ENCODE measurements around the gene TLE4. TPM values are rescaled to one million over a fixed set of nuclear protein-coding genes. Genes with fewer than 3 reads are reported as not detected.

TLE4 gene
- total and polyA plus RNA-seq, 2 experiments from 2014 or later, result 29.6 to 38.4 TPM

GRCh38 chr9:79617395-79617794 lies 45.6 kb downstream of the TLE4 start:
- peaks cover 45% of the 10 kb centered on the region for H3K79me2 ChIP-seq
- no peaks in the 10 kb centered on the region for H4K20me1 ChIP-seq (ENCODE audit: insufficient read depth, poor library complexity, severe bottlenecking)
- DNase-seq (ENCODE audit: low spot score), result no peak
- WGBS (ENCODE audit: low lambda C conversion rate, missing lambda C conversion rate), result 70% methylated on average over 4 of the region's 4 CpGs
- H2AFZ ChIP-seq, result no peak overlapping the region
- H3K27me3 ChIP-seq, result no peaks in the 10 kb centered on the region
- no peak overlapping the region for H3K4me2 ChIP-seq
- TF ChIP-seq CTCF (IDR thresholded peaks at IDR 0.05; ENCODE audit: poor library complexity) (no peak), EZH2 (IDR thresholded peaks at IDR 0.05; ENCODE audit: borderline replicate concordance) (no peak), EZH2phosphoT487 (IDR thresholded peaks at IDR 0.05; ENCODE audit: low read depth, severe bottlenecking, unreplicated experiment) (no peak)
- no peaks in the 10 kb centered on the region for H3K4me1 ChIP-seq (ENCODE audit: insufficient read depth)
- no peak overlapping the region for H3K4me3 ChIP-seq
- H3K27ac ChIP-seq, result no peak overlapping the region
- no peaks in the 10 kb centered on the region for H3K36me3 ChIP-seq (replicated peaks; ENCODE audit: insufficient read depth, low read depth)
- H3K9me3 ChIP-seq (ENCODE audit: low read depth), result no peaks in the 10 kb centered on the region
- H3K9me2 ChIP-seq (replicated peaks; ENCODE audit: insufficient read depth), result no peaks in the 10 kb centered on the region

DNA sequence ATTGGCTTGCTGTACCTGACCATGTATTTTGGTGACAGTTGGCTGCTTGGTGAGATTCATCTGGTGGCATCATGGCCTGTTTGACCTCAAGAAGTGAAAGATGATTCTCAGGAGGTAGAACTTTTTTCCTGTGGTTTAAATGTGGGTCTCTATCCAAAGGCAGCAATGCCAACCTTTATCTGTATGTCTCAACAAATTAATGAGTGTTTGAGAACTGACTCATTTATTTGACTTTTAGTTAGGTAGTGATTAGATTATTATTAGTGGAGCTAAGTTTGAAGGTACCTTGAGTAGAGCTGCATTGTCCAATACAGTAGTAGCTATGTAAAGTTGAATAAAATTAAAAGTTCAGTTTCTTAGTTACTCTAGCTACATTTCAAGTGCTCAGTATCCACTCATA lies 48.2 kb downstream of the TLE4 start:
- TF ChIP-seq EZH2phosphoT487 (IDR thresholded peaks at IDR 0.05; ENCODE audit: low read depth, severe bottlenecking, unreplicated experiment), result no peak
- DNase-seq (ENCODE audit: low spot score), result no peak
- H4K20me1 ChIP-seq (ENCODE audit: insufficient read depth, poor library complexity, severe bottlenecking), result no peaks in the 10 kb centered on the region
- no peaks in the 10 kb centered on the region for H3K4me1 ChIP-seq (ENCODE audit: insufficient read depth)
- H3K27me3 ChIP-seq, result no peaks in the 10 kb centered on the region
- H3K4me2 ChIP-seq, result no peak overlapping the region
- no peaks in the 10 kb centered on the region for H3K36me3 ChIP-seq (replicated peaks; ENCODE audit: insufficient read depth, low read depth)
- peaks cover 40% of the 10 kb centered on the region for H3K79me2 ChIP-seq
- H2AFZ ChIP-seq, result no peak overlapping the region
- H3K27ac ChIP-seq, result no peak overlapping the region
- no peak overlapping the region for H3K4me3 ChIP-seq
- no peaks in the 10 kb centered on the region for H3K9me2 ChIP-seq (replicated peaks; ENCODE audit: insufficient read depth)
- no peaks in the 10 kb centered on the region for H3K9me3 ChIP-seq (ENCODE audit: low read depth)

DNA sequence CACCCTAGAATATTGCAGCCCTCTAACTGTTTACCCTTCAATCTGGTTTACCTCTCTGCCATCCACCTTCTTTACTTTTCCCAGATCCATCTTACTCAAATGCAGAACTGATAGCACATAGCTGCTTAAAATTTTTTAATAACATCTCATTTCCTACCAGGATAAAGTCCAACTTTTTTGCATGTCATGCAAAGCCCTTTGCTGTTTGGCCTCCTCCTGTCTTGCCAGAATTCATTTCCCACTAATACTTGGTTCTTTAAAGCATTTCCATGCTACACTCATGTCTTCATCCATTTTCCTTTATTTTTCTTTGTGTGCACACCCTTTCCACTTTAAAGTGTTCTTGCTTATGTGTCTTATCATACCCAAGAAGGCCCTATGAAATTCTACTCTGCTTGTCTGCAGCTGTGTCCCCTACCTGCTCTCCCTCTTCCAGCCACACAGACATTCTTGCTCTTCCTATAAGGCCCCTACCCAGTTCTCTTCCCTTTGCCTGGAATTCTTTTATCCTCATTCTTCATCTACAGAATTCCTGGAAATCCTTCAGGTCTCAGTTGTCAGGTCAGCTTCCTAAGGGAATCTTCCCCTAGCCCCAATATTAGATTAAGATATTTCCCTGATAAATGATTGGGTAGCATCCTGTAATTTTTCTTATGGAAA lies 50.3 kb downstream of the TLE4 start:
- no peaks in the 10 kb centered on the region for H4K20me1 ChIP-seq (ENCODE audit: insufficient read depth, poor library complexity, severe bottlenecking)
- no peak overlapping the region for H2AFZ ChIP-seq
- H3K9me2 ChIP-seq (replicated peaks; ENCODE audit: insufficient read depth), result no peaks in the 10 kb centered on the region
- peaks cover 46% of the 10 kb centered on the region for H3K79me2 ChIP-seq
- H3K9me3 ChIP-seq (ENCODE audit: low read depth), result no peaks in the 10 kb centered on the region
- no peak overlapping the region for H3K27ac ChIP-seq
- H3K4me2 ChIP-seq, result no peak overlapping the region
- H3K36me3 ChIP-seq (replicated peaks; ENCODE audit: insufficient read depth, low read depth), result no peaks in the 10 kb centered on the region
- no peak overlapping the region for H3K4me3 ChIP-seq
- no peaks in the 10 kb centered on the region for H3K4me1 ChIP-seq (ENCODE audit: insufficient read depth)
- TF ChIP-seq EZH2phosphoT487 (IDR thresholded peaks at IDR 0.05; ENCODE audit: low read depth, severe bottlenecking, unreplicated experiment) (no peak), EZH2 (IDR thresholded peaks at IDR 0.05; ENCODE audit: borderline replicate concordance) (no peak), CTCF (IDR thresholded peaks at IDR 0.05; ENCODE audit: poor library complexity) (no peak)
- no peak for DNase-seq (ENCODE audit: low spot score)
- H3K27me3 ChIP-seq, result no peaks in the 10 kb centered on the region

GRCh38 chr9:79623799-79624721 lies 52.3 kb downstream of the TLE4 start:
- TF ChIP-seq CTCF (IDR thresholded peaks at IDR 0.05; ENCODE audit: poor library complexity) (no peak), EZH2phosphoT487 (IDR thresholded peaks at IDR 0.05; ENCODE audit: low read depth, severe bottlenecking, unreplicated experiment) (no peak), EZH2 (IDR thresholded peaks at IDR 0.05; ENCODE audit: borderline replicate concordance) (no peak)
- Histone ChIP-seq H3K27me3 (no peaks in the 10 kb centered on the region), H4K20me1 (ENCODE audit: insufficient read depth, poor library complexity, severe bottlenecking) (no peaks in the 10 kb centered on the region), H3K4me3 (no peak overlapping the region), H2AFZ (no peak overlapping the region), H3K36me3 (replicated peaks; ENCODE audit: insufficient read depth, low read depth) (no peaks in the 10 kb centered on the region), H3K9me3 (ENCODE audit: low read depth) (no peaks in the 10 kb centered on the region), H3K4me2 (peak overlapping the region; percentile 53), H3K79me2 (peaks cover 48% of the 10 kb centered on the region), H3K4me1 (ENCODE audit: insufficient read depth) (no peaks in the 10 kb centered on the region), H3K9me2 (replicated peaks; ENCODE audit: insufficient read depth) (no peaks in the 10 kb centered on the region), H3K27ac (peak overlapping the region; percentile 81)
- 84% methylated on average over 6 of the region's 6 CpGs for WGBS (ENCODE audit: low lambda C conversion rate, missing lambda C conversion rate)
- DNase-seq (ENCODE audit: low spot score), result peak; percentile 31
